ENCODE measurements around the gene DACT1.
"Not testable (repeated sequence)": the region's sequence is repeated elsewhere in the genome, so short reads cannot be mapped to it uniquely, and the experiment has no call there.

Gene DACT1

GRCh38 chr14:58637391-58638230, at the start of gene DACT1:
TSS of gene DACT1 (plus strand) at chr14:58637962. CDS start at chr14:58638203, 241 bp downstream.
- no peak for DNase-seq

GRCh38 chr14:58588321-58588720, 49.4 kb upstream of the DACT1 start:
- DNase-seq = not testable (repeated sequence)

GRCh38 chr14:58593977-58594376, 43.8 kb upstream of the DACT1 start:
- DNase-seq = no peak

- no peak for DNase-seq
Measured at GRCh38 chr14:58597041-58597440, 40.7 kb upstream of the DACT1 start.

- no peak for DNase-seq
Measured at GRCh38 chr14:58598028-58598803, 39.5 kb upstream of the DACT1 start.

- no peak for DNase-seq
Measured at GRCh38 chr14:58598804-58599525, 38.8 kb upstream of the DACT1 start.

- no peak for DNase-seq
Measured at GRCh38 chr14:58599707-58600106, 38.1 kb upstream of the DACT1 start.

- no peak for DNase-seq
Measured at GRCh38 chr14:58605465-58605864, 32.3 kb upstream of the DACT1 start.

GRCh38 chr14:58607131-58607951, 30.4 kb upstream of the DACT1 start:
- no peak for DNase-seq

GRCh38 chr14:58607952-58608317, 29.8 kb upstream of the DACT1 start:
- DNase-seq = no peak

GRCh38 chr14:58617619-58618018, 20.1 kb upstream of the DACT1 start:
- no peak for DNase-seq

- no peak for DNase-seq
Measured at GRCh38 chr14:58620011-58620410, 17.8 kb upstream of the DACT1 start.

GRCh38 chr14:58625438-58625837, 12.3 kb upstream of the DACT1 start:
- DNase-seq = no peak

- no peak for DNase-seq
Measured at GRCh38 chr14:58626431-58626831, 11.3 kb upstream of the DACT1 start.

- DNase-seq = no peak
Measured at GRCh38 chr14:58628406-58628805, 9.4 kb upstream of the DACT1 start.

- no peak for DNase-seq
Measured at GRCh38 chr14:58629281-58629680, 8.5 kb upstream of the DACT1 start.

- DNase-seq = no peak
Measured at GRCh38 chr14:58631732-58632131, 6.0 kb upstream of the DACT1 start.

GRCh38 chr14:58633831-58634230, 3.9 kb upstream of the DACT1 start:
- no peak for DNase-seq

GRCh38 chr14:58634406-58635090, 3.2 kb upstream of the DACT1 start:
- DNase-seq = no peak

- DNase-seq = no peak
Measured at GRCh38 chr14:58635091-58635830, 2.5 kb upstream of the DACT1 start.

GRCh38 chr14:58636129-58636528, 1.6 kb upstream of the DACT1 start:
- DNase-seq = no peak

Measured in NCI-H1436 treated with DMSO at 0.1 percent for 48 hours (cell line).